H1 (cell line): ENCODE results near the gene PILRB. TPM values are rescaled to one million over a fixed set of nuclear protein-coding genes. Genes with fewer than 3 reads are reported as not detected.

ENCODE experiments used
- CTCF ChIA-PET: fragments of 300-600 bp; sonication (Branson Sonifier 250); formaldehyde crosslinking; loops from one replicate; lab custom pipeline; 2021; ENCODE audit not compliant: partially characterized antibody; lab: Charles Lee
- POLR2A ChIA-PET: fragments of 300-600 bp; sonication (Branson Sonifier 250); formaldehyde crosslinking; loops from one replicate; lab custom pipeline; 2021; ENCODE audit warnings: inconsistent platforms; ENCODE audit not compliant: partially characterized antibody; lab: Charles Lee
- DNase-seq, 2 experiments: peaks; one replicate each; pipeline versions ENCODE4 v3.0.0 to v3.0.0-alpha.2; 2010 to 2022; ENCODE audit warnings: low spot score in 2 of 2, low read depth in 1 of 2, mixed read lengths in 1 of 2
- FAIRE-seq: peaks from 2 replicates; lab custom pipeline; 2011; peaks lifted over from hg19 to GRCh38; lab: Jason Lieb, UNC
- H2AFZ ChIP-seq: 2 replicates; pipeline ENCODE4 v1.8.1; 2012; ENCODE audit warnings: low read length, inconsistent platforms
- H2AK5ac ChIP-seq: 2 replicates; pipeline ENCODE4 v1.6.1; 2013; ENCODE audit warnings: low read depth, low read length
- H2BK120ac ChIP-seq: replicated peaks from 2 replicates; pipeline ENCODE3; 2013; ENCODE audit warnings: low read depth, low read length, inconsistent platforms
- H2BK12ac ChIP-seq: 2 replicates; pipeline ENCODE4 v1.6.1; 2013; ENCODE audit warnings: low read depth, low read length
- H2BK15ac ChIP-seq: 2 replicates; pipeline ENCODE4 v1.6.1; 2013; ENCODE audit warnings: low read length
- H2BK20ac ChIP-seq: 2 replicates; pipeline ENCODE4 v1.6.1; 2013; ENCODE audit warnings: low read length
- H2BK5ac ChIP-seq: 2 replicates; pipeline ENCODE4 v1.6.1; 2013; ENCODE audit warnings: low read depth, low read length
- H3K14ac ChIP-seq: 2 replicates; pipeline ENCODE4 v1.6.1; 2013; ENCODE audit warnings: inconsistent platforms; ENCODE audit not compliant: insufficient read length
- H3K18ac ChIP-seq: 2 replicates; pipeline ENCODE4 v1.6.1; 2013; ENCODE audit warnings: low read length; ENCODE audit errors: extremely low read depth
- H3K23ac ChIP-seq: 2 replicates; pipeline ENCODE4 v1.6.1; 2013; ENCODE audit warnings: inconsistent platforms; ENCODE audit not compliant: insufficient read length
- H3K23me2 ChIP-seq: 2 replicates; pipeline ENCODE4 v1.6.1; 2013; ENCODE audit warnings: low read depth, low read length
- H3K27ac ChIP-seq: 2 replicates; pipeline ENCODE4 v1.6.1; 2011; ENCODE audit warnings: low read depth, low read length, inconsistent platforms
- H3K27me3 ChIP-seq, 4 experiments: replicated peaks in 1 of 4; 1 replicate in 1 of 4; 2 replicates in 3 of 4; pipeline versions ENCODE4 v1.6.1 to v1.8.1; 2011 to 2013; ENCODE audit warnings: low read length in 3 of 4, mild to moderate bottlenecking in 3 of 4, inconsistent platforms in 2 of 4, mixed read lengths in 2 of 4, moderate library complexity in 1 of 4; ENCODE audit not compliant: control insufficient read depth in 3 of 4, insufficient read depth in 3 of 4; ENCODE audit errors: extremely low read depth in 1 of 4
- H3K36me3 ChIP-seq, 4 experiments: 2 replicates each; pipeline versions ENCODE4 v1.6.1 to v1.8.1; 2011 to 2013; ENCODE audit warnings: mild to moderate bottlenecking in 4 of 4, low read length in 3 of 4, moderate library complexity in 2 of 4, control low read depth in 1 of 4, inconsistent platforms in 1 of 4; ENCODE audit not compliant: insufficient read depth in 4 of 4, control insufficient read depth in 2 of 4
- H3K4ac ChIP-seq: replicated peaks from 2 replicates; pipeline ENCODE3; 2013; ENCODE audit warnings: low read length, low read depth, mixed read lengths, inconsistent platforms; ENCODE audit not compliant: insufficient read length
- H3K4me1 ChIP-seq, 4 experiments: replicated peaks in 1 of 4; 1 replicate in 1 of 4; 2 replicates in 3 of 4; pipeline versions ENCODE4 v1.6.1 to v1.8.1; 2011 to 2013; ENCODE audit warnings: low read length in 3 of 4, inconsistent platforms in 2 of 4, mixed read lengths in 1 of 4; ENCODE audit not compliant: insufficient read depth in 4 of 4, control insufficient read depth in 3 of 4
- H3K4me2 ChIP-seq, 2 experiments: 2 replicates each; pipeline versions ENCODE4 v1.6.1 to v1.8.1; 2011 to 2013; ENCODE audit warnings: low read depth in 2 of 2, low read length in 2 of 2, control low read depth in 1 of 2, inconsistent platforms in 1 of 2, mild to moderate bottlenecking in 1 of 2; ENCODE audit not compliant: insufficient read depth in 1 of 2
- H3K4me3 ChIP-seq, 4 experiments: fragments of 200-600, 300-600 bp in 1 of 4; sonication (generic), shearing (Covaris generic), sonication (Bioruptor Twin) in 1 of 4; 2 replicates each; pipeline versions ENCODE4 v1.5.1 to v1.8.1; 2011 to 2016; ENCODE audit warnings: low read length in 4 of 4, low read depth in 3 of 4, control low read depth in 2 of 4, inconsistent platforms in 2 of 4, mild to moderate bottlenecking in 2 of 4, mixed read lengths in 1 of 4, moderate library complexity in 1 of 4; ENCODE audit not compliant: insufficient read depth in 2 of 4; ENCODE audit errors: extremely low read depth in 1 of 4
- H3K56ac ChIP-seq: replicated peaks from 2 replicates; pipeline ENCODE3; 2013; ENCODE audit warnings: low read depth, mild to moderate bottlenecking, mixed read lengths, low read length, inconsistent platforms; ENCODE audit not compliant: insufficient read length
- H3K79me1 ChIP-seq: 2 replicates; pipeline ENCODE4 v1.6.1; 2013; ENCODE audit warnings: low read depth, low read length, control low read depth
- H3K79me2 ChIP-seq, 2 experiments: 2 replicates each; pipeline versions ENCODE4 v1.6.1 to v1.8.1; 2012 to 2013; ENCODE audit warnings: low read length in 2 of 2, mild to moderate bottlenecking in 2 of 2, inconsistent platforms in 1 of 2; ENCODE audit not compliant: insufficient read depth in 2 of 2, control insufficient read depth in 1 of 2
- H3K9ac ChIP-seq, 4 experiments: replicated peaks in 1 of 4; 1 replicate in 1 of 4; 2 replicates in 3 of 4; pipeline versions ENCODE4 v1.6.1 to v1.8.1; 2011 to 2013; ENCODE audit warnings: low read depth in 3 of 4, low read length in 3 of 4, control low read depth in 2 of 4, mild to moderate bottlenecking in 2 of 4, moderate library complexity in 2 of 4, inconsistent platforms in 1 of 4; ENCODE audit errors: extremely low read depth in 1 of 4
- H3K9me3 ChIP-seq, 2 experiments: 2 replicates each; pipeline versions ENCODE4 v1.6.1 to v1.8.1; 2012 to 2013; ENCODE audit warnings: mild to moderate bottlenecking in 2 of 2, moderate library complexity in 2 of 2, control low read depth in 1 of 2, inconsistent platforms in 1 of 2, low read depth in 1 of 2, low read length in 1 of 2, mixed read lengths in 1 of 2; ENCODE audit not compliant: insufficient read depth in 2 of 2
- H4K20me1 ChIP-seq, 2 experiments: replicated peaks in 1 of 2; 2 replicates each; pipeline versions ENCODE3 to v1.8.1; 2011 to 2013; ENCODE audit warnings: inconsistent platforms in 2 of 2, low read length in 2 of 2, mild to moderate bottlenecking in 1 of 2; ENCODE audit not compliant: insufficient read depth in 2 of 2, control insufficient read depth in 1 of 2
- H4K5ac ChIP-seq: 2 replicates; pipeline ENCODE4 v1.6.1; 2013; ENCODE audit warnings: low read length, low read depth, mixed read lengths, inconsistent platforms; ENCODE audit not compliant: insufficient read length
- H4K8ac ChIP-seq: 2 replicates; pipeline ENCODE4 v1.8.0; 2013; ENCODE audit warnings: mild to moderate bottlenecking, moderate library complexity, low read length, inconsistent platforms; ENCODE audit not compliant: insufficient read depth; ENCODE audit errors: extremely low read depth
- H4K91ac ChIP-seq: replicated peaks from 2 replicates; pipeline ENCODE3; 2013; ENCODE audit warnings: low read length, mixed read lengths, inconsistent platforms; ENCODE audit not compliant: insufficient read length
- BCL11A ChIP-seq, 2 experiments: IDR thresholded peaks; one replicate each; pipeline ENCODE4 v1.6.1; 2011; ENCODE audit warnings: low read depth in 2 of 2, low read length in 2 of 2, mild to moderate bottlenecking in 2 of 2
- PHF8 ChIP-seq: fragments of 200-600 bp; sonication (generic); conservative IDR thresholded peaks from 2 replicates; pipeline ENCODE4 v1.7.1; 2012; ENCODE audit warnings: low read depth, mild to moderate bottlenecking, inconsistent platforms, low read length, moderate library complexity
- RFX5 ChIP-seq: IDR thresholded peaks from 2 replicates; pipeline ENCODE4 v1.6.1; 2011; ENCODE audit warnings: low read depth, low read length, improper control_type of control experiment, borderline replicate concordance
- SP1 ChIP-seq: IDR thresholded peaks from 2 replicates; pipeline ENCODE4 v1.6.1; 2011; ENCODE audit warnings: low read depth, low read length
- TAF7 ChIP-seq: optimal IDR thresholded peaks from 2 replicates; pipeline ENCODE3; 2011; ENCODE audit warnings: low read depth, mild to moderate bottlenecking, inconsistent platforms, low read length, moderate library complexity, borderline replicate concordance
- polyA plus RNA-seq, 7 experiments: library from polyadenylated mRNA; depleted of rRNA in 3 of 7; stranded (reverse) in 5 of 7; unstranded in 2 of 7; fragments of >200 nt in 5 of 7; fragments of 200-250 nt in 2 of 7; gene quantifications; 1 replicate in 5 of 7; 2 replicates in 1 of 7; 4 replicates in 1 of 7; pipeline versions ENCODE4 v1.2.1 to v1.2.3, GENCODE V29; 2011 to 2013; ENCODE audit warnings: missing spikeins in 2 of 7, mixed read lengths in 2 of 7
- total RNA-seq: library from RNA; stranded (reverse); fragmentation: NEBNext Ultra II Directional; extraction: Animal tissue kit (Norgen Biotek cat#: 25700); gene quantifications from 2 replicates; pipeline ENCODE4 v1.2.1, GENCODE V29; 2021

The PILRB gene
- total and polyA plus RNA-seq, 2 of the 8 experiments (the other 6 are each of a cell fraction or from before 2014, with no cell fraction given): 32.2 to 49.9 TPM

- Histone ChIP-seq H3K9ac (no peak overlapping the region), H3K18ac (no peak overlapping the region), H3K4ac (no peak overlapping the region), H3K36me3 (peaks cover 20 to 69% (median 50%) of the 10 kb centered on the region in 4 experiments), H3K79me1 (peaks cover 2% of the 10 kb centered on the region; the same call in 1 of the 2 replicates), H3K27ac (no peak overlapping the region), H2AK5ac (no peak overlapping the region), H2BK12ac (no peak overlapping the region), H4K20me1 (peaks cover 0 to 12% of the 10 kb centered on the region in 2 experiments), H2BK15ac (no peak overlapping the region), H3K4me3 (no peak overlapping the region), H3K79me2 (no peaks in the 10 kb centered on the region), H3K23me2 (no peaks in the 10 kb centered on the region), H3K56ac (no peak overlapping the region), H2BK120ac (no peak overlapping the region), H4K5ac (no peak overlapping the region), H3K4me1 (no peaks in the 10 kb centered on the region), H3K4me2 (no peak overlapping the region), H3K23ac (no peak overlapping the region), H3K27me3 (no peaks in the 10 kb centered on the region), H2BK5ac (no peak overlapping the region), H4K91ac (no peak overlapping the region), H4K8ac (no peak overlapping the region), H3K9me3 (no peaks in the 10 kb centered on the region), H2BK20ac (no peak overlapping the region), H2AFZ (no peak overlapping the region), H3K14ac (no peak overlapping the region)
- ChIA-PET CTCF (no interaction called here), POLR2A (interaction anchor here (1.4 kb wide), 1 partner anchor 18 kb away, joined by 3 read pairs; no protein-coding TSS in a partner anchor)
- DNase-seq: no peak
- FAIRE-seq: no peak
- TF ChIP-seq RFX5: no peak
- no peak for TF ChIP-seq SP1
- no peak for TF ChIP-seq BCL11A (IDR thresholded peaks at IDR 0.05; ENCODE audit: low read depth in 2 of 2, low read length in 2 of 2)
- TF ChIP-seq TAF7: no peak
- TF ChIP-seq PHF8: no peak
These were observed 9.1 kb upstream of the PILRB start for GRCh38 chr7:100348805-100349204.
